Ascending aorta (tissue), 2 donors: ENCODE data around the gene CLIC4. TPM values are rescaled to one million over a fixed set of nuclear protein-coding genes. Genes with fewer than 3 reads are reported as not detected.
A peak's percentile ranks its signal among the peaks of the same experiment; 100 is the strongest.
"Not testable (repeated sequence)": the region's sequence is repeated elsewhere in the genome, so short reads cannot be mapped to it uniquely, and the experiment has no call there.

Experiments used
- DNase-seq, 2 donors: peaks; one replicate each; pipeline ENCODE4 v3.0.0-alpha.2; 2019; ENCODE audit warnings: low spot score in 2 of 2
- H3K27ac ChIP-seq, 2 donors: fragments of 200-600 bp; sonication (generic); one replicate each; pipeline ENCODE4 v1.5.1; 2016 to 2017; ENCODE audit warnings: mild to moderate bottlenecking in 1 of 2
- H3K27me3 ChIP-seq: fragments of 200-600 bp; sonication (generic); one replicate; pipeline ENCODE4 v1.5.1; 2017
- H3K36me3 ChIP-seq, 2 donors: fragments of 200-600 bp; sonication (generic); one replicate each; pipeline ENCODE4 v1.5.1; 2016
- H3K4me1 ChIP-seq, 2 donors: fragments of 200-600 bp; sonication (generic); one replicate each; pipeline ENCODE4 v1.5.1; 2016 to 2017; ENCODE audit warnings: mild to moderate bottlenecking in 1 of 2
- H3K4me3 ChIP-seq, 2 donors: fragments of 200-600 bp; sonication (generic); one replicate each; pipeline ENCODE4 v1.5.1; 2016 to 2017; ENCODE audit warnings: mild to moderate bottlenecking in 1 of 2
- H3K9me3 ChIP-seq, 2 donors: fragments of 200-600 bp; sonication (generic); one replicate each; pipeline ENCODE4 v1.5.1; 2016
- intact Hi-C: fragments of 100-400 bp; cut with DNase I; formaldehyde crosslinking; loops from one replicate; pipeline ENCODE4 v1.15.1; 2023
- total RNA-seq: library from RNA; depleted of rRNA; stranded (reverse); fragments of >200 nt; gene quantifications from one replicate; pipeline ENCODE4 v1.1.0, GENCODE V29; 2016
- TF ChIP-seq, protein P1 (sequence below), 3 experiments: fragments of 200-600 bp in 2 of 3; fragments of 450-650 bp in 1 of 3; sonication (generic) in 2 of 3; IDR thresholded peaks; one replicate each; pipeline ENCODE4 v1.5.1; 2016 to 2019; ENCODE audit warnings: antibody characterized with exemption in 3 of 3, mild to moderate bottlenecking in 1 of 3, moderate library complexity in 1 of 3

Gene CLIC4
- total RNA-seq = 494 TPM

DNA sequence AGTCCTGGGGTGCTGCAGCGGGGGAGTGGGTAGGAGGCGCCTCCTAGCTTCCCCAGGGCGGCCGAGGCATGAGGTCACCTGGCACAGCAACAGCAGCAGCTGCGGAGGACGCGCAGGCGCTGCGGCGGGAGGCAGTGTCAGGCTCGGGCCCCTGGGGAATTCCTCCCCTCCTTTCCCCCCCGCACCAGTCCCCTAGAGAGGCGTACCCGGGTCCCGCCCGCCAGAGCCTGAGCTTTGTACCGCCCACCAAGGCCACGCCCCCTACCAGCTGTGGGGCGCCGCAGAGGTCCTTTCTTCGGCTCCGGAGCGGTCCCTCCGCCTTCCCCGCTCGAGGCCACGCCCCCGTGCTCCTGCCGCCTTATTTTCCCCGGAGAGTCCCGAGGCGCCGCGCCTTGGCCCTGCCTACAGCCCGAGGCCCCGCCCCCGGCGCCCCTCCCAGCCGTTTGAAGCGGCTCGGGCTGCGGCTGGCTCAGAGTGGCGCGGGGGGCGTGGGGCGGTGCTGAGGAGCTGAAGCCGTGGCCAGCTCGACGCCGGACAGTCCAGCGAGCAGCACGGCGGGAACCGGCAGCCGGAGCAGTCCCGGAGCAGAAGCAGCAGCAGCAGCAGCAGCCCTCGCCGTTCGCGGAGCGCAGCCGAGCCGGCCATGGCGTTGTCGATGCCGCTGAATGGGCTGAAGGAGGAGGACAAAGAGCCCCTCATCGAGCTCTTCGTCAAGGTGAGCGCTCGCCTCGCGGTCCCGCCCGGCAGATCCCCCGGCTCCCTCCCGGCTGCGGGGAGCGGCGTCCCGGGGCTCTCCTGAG is at the start of gene CLIC4:
Gene CLIC4 (plus strand): TSS at position 537 of the 800 bp plus-strand sequence. CDS start 107 bp downstream, at position 644.
- intact Hi-C loops = loop anchor here (1.0 to 5.0 kb wide), 5 partner anchors 25 to 102 kb away; partner anchors contain the start of gene SRRM1
- peak within 1 kb of the TSS; percentile 95 to 97 for H3K27ac ChIP-seq
- no peaks in the 10 kb centered on the region for H3K9me3 ChIP-seq
- no peaks in the 10 kb centered on the region for H3K36me3 ChIP-seq
- peaks cover 3 to 12% of the 10 kb centered on the region in 2 donors for H3K4me1 ChIP-seq
- H3K27me3 ChIP-seq = no peaks in the 10 kb centered on the region
- TF ChIP-seq, protein P1, sequence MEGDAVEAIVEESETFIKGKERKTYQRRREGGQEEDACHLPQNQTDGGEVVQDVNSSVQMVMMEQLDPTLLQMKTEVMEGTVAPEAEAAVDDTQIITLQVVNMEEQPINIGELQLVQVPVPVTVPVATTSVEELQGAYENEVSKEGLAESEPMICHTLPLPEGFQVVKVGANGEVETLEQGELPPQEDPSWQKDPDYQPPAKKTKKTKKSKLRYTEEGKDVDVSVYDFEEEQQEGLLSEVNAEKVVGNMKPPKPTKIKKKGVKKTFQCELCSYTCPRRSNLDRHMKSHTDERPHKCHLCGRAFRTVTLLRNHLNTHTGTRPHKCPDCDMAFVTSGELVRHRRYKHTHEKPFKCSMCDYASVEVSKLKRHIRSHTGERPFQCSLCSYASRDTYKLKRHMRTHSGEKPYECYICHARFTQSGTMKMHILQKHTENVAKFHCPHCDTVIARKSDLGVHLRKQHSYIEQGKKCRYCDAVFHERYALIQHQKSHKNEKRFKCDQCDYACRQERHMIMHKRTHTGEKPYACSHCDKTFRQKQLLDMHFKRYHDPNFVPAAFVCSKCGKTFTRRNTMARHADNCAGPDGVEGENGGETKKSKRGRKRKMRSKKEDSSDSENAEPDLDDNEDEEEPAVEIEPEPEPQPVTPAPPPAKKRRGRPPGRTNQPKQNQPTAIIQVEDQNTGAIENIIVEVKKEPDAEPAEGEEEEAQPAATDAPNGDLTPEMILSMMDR (IDR thresholded peaks at IDR 0.05) = peak in 2 of 3 experiments; percentile 17 to 43
- peak; percentile 98 to 100 for DNase-seq
- peak within 1 kb of the TSS; percentile 97 to 99 for H3K4me3 ChIP-seq

DNA sequence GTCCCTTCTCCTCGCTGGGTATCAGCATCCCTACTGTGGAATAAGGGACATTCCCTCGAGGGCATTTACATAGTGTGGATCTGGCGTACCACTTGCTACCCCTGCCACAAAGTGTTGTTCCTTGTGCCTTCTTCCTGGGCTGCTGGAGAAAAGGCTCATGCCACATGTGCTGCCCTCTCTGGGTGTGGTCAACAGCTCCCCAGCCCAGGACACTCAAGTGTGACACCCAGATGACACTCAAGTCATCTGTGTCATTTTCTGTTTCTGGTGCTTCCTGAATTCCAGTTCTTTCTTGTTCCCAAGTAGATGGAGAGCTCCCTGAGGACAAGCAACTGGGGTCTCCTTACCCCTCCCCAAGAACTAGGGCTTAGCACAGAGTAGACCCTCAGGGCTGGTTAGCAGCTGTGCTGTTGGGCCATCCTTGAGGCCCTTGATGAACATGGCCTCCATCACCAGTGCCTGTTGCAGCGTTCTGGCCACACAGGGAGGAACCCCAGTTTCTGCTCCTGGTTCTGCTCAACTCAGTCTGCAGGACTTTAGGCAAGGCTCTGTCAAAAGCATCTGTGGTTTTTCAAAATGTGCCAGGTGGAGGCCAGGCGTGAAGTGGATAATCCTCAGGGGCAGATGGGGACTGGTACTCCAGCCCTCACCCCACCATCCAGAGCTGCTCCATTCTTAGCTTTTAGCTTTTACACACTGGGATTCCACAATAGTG is 49.0 kb upstream of the CLIC4 start:
- Histone ChIP-seq H3K27ac (peak overlapping the region in 1 of 2 donors; percentile 27), H3K4me1 (peaks cover 0 to 12% of the 10 kb centered on the region in 2 donors), H3K4me3 (no peak overlapping the region), H3K9me3 (no peaks in the 10 kb centered on the region), H3K36me3 (no peaks in the 10 kb centered on the region), H3K27me3 (no peaks in the 10 kb centered on the region)
- TF ChIP-seq, protein P1 (IDR thresholded peaks at IDR 0.05) = no peak
- intact Hi-C loops = no loop called here
- no peak for DNase-seq

DNA sequence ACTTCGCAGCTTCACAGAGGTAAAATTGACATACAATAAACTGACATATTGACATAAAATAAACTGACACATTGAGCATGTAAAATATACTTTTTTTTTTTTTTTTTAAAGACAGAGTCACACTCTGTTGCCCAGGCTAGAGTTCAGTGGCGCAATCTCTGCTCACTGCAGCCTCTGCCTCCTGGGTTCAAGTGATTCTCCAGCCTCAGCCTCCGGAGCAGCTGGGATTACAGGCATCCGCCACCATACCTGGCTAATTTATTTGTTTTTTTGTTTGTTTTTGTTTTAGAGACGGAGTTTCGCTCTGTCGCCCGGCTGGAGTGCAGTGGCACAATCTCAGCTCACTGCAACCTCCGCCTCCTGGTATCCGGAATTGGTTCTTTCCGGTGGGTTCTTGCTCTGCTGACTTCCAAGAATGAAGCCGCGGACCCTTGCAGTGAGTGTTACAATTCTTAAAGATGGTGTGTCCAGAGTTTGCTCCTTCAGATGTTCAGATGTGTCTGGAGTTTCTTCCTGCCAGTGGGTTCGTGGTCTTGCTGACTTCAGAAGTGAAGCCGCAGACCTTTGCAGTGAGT is 48.4 kb upstream of the CLIC4 start:
- Histone ChIP-seq H3K27me3 (no peaks in the 10 kb centered on the region), H3K27ac (no peak overlapping the region), H3K4me3 (no peak overlapping the region), H3K36me3 (no peaks in the 10 kb centered on the region), H3K4me1 (peaks cover 0 to 12% of the 10 kb centered on the region in 2 donors), H3K9me3 (no peaks in the 10 kb centered on the region)
- intact Hi-C loops = no loop called here
- TF ChIP-seq, protein P1 (IDR thresholded peaks at IDR 0.05) = no peak
- no peak for DNase-seq

DNA sequence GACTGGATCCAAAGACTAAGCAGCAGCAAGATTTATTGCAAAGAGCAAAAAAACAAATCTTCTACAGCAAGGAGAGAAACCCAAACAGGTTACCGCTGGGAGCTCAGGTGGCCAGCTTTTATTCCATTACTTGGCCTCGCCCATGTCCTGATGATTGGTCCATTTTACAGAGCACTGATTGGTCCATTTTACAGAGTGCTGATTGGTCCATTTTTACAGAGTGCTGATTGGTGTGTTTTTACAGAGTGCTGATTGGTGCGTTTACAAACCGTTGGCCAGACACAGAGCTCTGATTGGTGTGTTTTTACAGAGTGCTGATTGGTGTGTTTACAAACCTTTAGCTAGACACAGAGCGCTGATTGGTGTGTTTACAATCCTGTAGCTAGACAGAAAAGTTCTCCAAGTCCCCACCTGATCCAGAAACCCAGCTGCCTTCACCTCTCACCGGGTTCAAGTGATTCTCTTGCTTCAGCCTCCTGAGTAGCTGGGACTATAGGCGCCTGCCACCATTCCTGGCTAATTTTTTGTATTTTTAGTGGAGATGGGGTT is 47.7 kb upstream of the CLIC4 start:
- H3K36me3 ChIP-seq, H3K27ac ChIP-seq: not testable (repeated sequence)

DNA sequence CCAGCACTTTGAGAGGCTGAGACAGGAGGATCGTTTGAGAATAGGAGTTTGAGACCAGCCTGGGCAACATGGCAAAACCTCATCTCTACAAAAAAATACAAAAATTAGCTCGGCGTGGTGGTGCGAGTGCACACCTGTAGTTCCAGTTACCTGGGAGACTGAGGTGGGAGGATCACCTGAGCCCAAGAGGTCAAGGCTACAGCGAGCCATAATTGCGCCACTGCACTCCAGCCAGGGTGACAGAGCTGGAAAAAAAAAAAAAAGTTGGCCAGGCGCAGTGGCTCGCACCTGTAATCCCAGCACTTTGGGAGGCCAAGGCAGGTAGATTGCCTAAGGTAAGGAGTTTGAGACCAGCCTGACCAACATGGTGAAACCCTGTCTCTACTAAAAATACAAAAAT is 46.9 kb upstream of the CLIC4 start:
- intact Hi-C loops, H3K36me3 ChIP-seq, H3K27ac ChIP-seq, DNase-seq, H3K4me3 ChIP-seq, H3K27me3 ChIP-seq, H3K9me3 ChIP-seq: not testable (repeated sequence)
- H3K4me1 ChIP-seq = peaks cover 0 to 12% of the 10 kb centered on the region in 2 donors

More for the DNA sequence above, 47.7 kb upstream of the CLIC4 start:
- H3K9me3 ChIP-seq, DNase-seq, H3K4me3 ChIP-seq, H3K27me3 ChIP-seq, intact Hi-C loops: not testable (repeated sequence)
- H3K4me1 ChIP-seq = peaks cover 0 to 12% of the 10 kb centered on the region in 2 donors

DNA sequence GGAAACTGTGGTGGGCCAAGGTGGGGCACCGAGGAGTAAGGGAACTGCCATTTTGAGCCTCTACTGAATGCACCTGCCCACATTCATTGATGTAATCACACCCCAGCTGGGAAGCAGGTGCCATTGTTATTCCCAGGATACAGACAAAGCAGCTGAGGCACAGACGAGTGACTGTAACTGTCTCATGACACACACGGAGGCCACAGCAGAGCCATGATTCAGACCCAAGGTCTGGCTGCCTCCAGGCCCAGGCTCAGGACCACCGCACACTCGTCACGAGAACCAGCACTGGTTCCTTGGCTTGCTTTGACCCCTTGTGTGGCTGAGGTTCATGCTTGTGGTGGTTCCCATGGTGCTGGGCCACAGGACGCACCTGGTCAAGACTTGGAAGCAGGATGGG is 45.6 kb upstream of the CLIC4 start:
- peaks cover 0 to 7% of the 10 kb centered on the region in 2 donors for H3K4me1 ChIP-seq
- H3K36me3 ChIP-seq = no peaks in the 10 kb centered on the region
- no peak for DNase-seq
- TF ChIP-seq, protein P1 (IDR thresholded peaks at IDR 0.05) = no peak
- H3K27ac ChIP-seq = no peak overlapping the region
- H3K9me3 ChIP-seq = no peaks in the 10 kb centered on the region
- no peaks in the 10 kb centered on the region for H3K27me3 ChIP-seq
- H3K4me3 ChIP-seq = no peak overlapping the region
- intact Hi-C loops = no loop called here
